Mucosa of descending colon (tissue), 3 donors: ENCODE measurements around the gene PTPRT. TPM values are rescaled to one million over a fixed set of nuclear protein-coding genes. Genes with fewer than 3 reads are reported as not detected.

Experiments used
- ATAC-seq: fragments of 200-7000 bp; cut with Tn5 transposase; one replicate; pipeline ENCODE4 v1.9.1; 2020; ENCODE audit warnings: mild to moderate bottlenecking, moderate library complexity
- DNase-seq, 3 donors: peaks; one replicate each; pipeline ENCODE4 v3.0.0-alpha.2; 2020
- H3K36me3 ChIP-seq: fragments of 200-600 bp; one replicate; pipeline ENCODE4 v1.8.0; 2021; ENCODE audit warnings: low read depth, mild to moderate bottlenecking
- H3K4me1 ChIP-seq: fragments of 200-600 bp; one replicate; pipeline ENCODE4 v1.8.0; 2021; ENCODE audit warnings: low read depth, mild to moderate bottlenecking
- H3K4me3 ChIP-seq: fragments of 200-600 bp; one replicate; pipeline ENCODE4 v1.8.0; 2021; ENCODE audit warnings: mild to moderate bottlenecking
- H3K9me3 ChIP-seq: fragments of 200-600 bp; one replicate; pipeline ENCODE4 v1.8.0; 2021; ENCODE audit warnings: mild to moderate bottlenecking
- intact Hi-C, 2 donors: fragments of 100-400 bp; cut with DNase I in 1 of 2; cut with micrococcal nuclease in 1 of 2; formaldehyde crosslinking; loops; one replicate each; pipeline versions ENCODE4 v1.11.0 to v1.11.1; 2022; cut with DNase I, micrococcal nuclease
- total RNA-seq, 3 donors: library from RNA; stranded (reverse); fragmentation: NEBNext Ultra II Directional in 2 of 3; extraction: Animal tissue kit (Norgen Biotek cat#: 25700) in 2 of 3; gene quantifications; one replicate each; pipeline versions ENCODE4 v1.2.1 to v1.2.4, GENCODE V29; 2021 to 2023
- TF ChIP-seq, protein P1 (sequence below): fragments of 200-600 bp; IDR thresholded peaks from one replicate; pipeline ENCODE4 v1.8.0; 2022; ENCODE audit warnings: antibody characterized with exemption, mild to moderate bottlenecking
- donor health status: DM: no; HTN: no; CAD: no; lungs with moderate emphysema.
- donor health status: DM: no; HTN: no; CAD: no.
- donor health status: DM: no; HTN: yes; CAD: no.

The PTPRT gene
- total RNA-seq, 3 donors from 2014 or later: 0.19 to 0.43 (median 0.38) TPM

DNA sequence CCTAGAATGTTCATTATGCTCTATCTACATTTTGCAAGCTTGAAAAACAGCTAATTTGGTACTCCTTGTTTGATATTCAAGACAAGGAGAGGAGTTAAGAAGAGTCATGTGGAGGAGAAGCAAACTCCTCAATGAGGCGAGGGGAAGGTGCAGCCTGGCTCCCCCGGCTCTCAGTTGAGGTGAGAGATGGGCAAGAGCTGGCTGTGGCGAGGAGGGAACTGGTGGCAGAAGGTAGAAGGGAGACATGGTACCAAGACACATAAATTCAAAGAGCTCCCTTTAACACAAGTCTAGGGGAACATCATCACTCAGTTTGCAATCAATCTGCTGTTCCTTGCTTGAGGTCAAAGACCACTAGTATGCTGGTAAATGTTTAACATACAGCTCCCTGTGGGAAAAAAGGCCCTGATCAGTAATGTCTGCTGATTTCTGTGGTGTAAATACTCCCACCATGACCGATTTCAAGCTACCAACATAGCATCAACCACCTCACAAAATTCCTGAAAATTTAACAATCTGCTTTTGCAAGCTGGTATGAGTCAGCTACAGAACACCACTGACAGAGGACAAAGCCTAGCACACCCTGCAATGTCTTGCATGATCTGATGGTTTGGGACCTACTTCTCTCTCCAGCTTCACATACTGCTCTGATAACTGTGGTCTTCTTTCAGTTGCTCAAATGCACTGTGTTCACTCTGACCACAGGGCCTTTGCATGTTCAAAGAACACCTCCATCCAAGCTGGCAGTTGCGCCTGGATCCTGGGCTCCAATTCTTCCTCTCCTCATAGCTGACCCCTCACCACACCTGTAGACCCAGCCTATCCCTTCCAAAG lies 1055.2 kb downstream of the PTPRT start:
- Histone ChIP-seq H3K9me3 (no peaks in the 10 kb centered on the region), H3K4me1 (no peaks in the 10 kb centered on the region), H3K36me3 (no peaks in the 10 kb centered on the region), H3K4me3 (no peak overlapping the region)
- no peak for ATAC-seq
- intact Hi-C loops: no loop called here
- no peak for DNase-seq
- TF ChIP-seq, protein P1, sequence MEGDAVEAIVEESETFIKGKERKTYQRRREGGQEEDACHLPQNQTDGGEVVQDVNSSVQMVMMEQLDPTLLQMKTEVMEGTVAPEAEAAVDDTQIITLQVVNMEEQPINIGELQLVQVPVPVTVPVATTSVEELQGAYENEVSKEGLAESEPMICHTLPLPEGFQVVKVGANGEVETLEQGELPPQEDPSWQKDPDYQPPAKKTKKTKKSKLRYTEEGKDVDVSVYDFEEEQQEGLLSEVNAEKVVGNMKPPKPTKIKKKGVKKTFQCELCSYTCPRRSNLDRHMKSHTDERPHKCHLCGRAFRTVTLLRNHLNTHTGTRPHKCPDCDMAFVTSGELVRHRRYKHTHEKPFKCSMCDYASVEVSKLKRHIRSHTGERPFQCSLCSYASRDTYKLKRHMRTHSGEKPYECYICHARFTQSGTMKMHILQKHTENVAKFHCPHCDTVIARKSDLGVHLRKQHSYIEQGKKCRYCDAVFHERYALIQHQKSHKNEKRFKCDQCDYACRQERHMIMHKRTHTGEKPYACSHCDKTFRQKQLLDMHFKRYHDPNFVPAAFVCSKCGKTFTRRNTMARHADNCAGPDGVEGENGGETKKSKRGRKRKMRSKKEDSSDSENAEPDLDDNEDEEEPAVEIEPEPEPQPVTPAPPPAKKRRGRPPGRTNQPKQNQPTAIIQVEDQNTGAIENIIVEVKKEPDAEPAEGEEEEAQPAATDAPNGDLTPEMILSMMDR: no peak

DNA sequence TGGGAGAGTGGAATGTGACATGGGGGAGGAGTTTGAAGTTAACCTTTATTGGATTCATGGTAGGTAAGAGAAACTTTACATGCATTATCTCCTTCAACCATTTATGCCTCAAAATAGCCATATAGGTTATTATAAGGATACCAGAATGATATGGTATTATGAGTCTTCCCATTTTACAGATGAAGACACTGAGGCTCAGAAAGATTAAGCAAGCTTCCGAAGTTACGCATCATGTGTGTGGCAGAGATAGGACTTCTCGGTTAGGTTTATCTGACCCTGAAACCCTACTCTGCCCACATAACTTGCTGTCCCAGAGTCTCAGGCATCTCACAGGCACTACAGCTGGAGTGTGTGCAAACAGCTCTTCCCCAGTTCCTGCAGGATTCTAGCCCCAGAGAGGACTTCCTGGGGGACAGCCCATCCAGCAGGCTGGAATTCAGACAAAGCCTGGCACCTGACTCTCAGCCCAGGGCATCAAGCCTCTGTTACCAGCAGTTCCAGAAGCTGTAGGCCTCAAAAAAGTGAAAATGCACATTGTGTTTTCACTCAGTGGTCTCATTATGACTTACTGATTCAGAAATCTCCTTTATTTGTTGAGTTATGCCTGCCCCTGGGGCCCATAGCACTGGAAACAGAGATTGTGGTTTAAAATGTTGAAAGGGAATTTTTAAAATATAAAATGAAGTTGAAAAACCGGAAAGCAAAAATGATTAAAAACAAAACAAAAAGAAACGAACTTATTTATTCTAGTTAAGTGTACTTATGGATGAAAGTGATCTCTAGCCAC lies 1058.7 kb downstream of the PTPRT start:
- Histone ChIP-seq H3K4me1 (no peaks in the 10 kb centered on the region), H3K36me3 (no peaks in the 10 kb centered on the region), H3K4me3 (no peak overlapping the region), H3K9me3 (no peaks in the 10 kb centered on the region)
- TF ChIP-seq, protein P1: no peak
- DNase-seq (no peak), ATAC-seq (no peak)
- intact Hi-C loops: no loop called here

DNA sequence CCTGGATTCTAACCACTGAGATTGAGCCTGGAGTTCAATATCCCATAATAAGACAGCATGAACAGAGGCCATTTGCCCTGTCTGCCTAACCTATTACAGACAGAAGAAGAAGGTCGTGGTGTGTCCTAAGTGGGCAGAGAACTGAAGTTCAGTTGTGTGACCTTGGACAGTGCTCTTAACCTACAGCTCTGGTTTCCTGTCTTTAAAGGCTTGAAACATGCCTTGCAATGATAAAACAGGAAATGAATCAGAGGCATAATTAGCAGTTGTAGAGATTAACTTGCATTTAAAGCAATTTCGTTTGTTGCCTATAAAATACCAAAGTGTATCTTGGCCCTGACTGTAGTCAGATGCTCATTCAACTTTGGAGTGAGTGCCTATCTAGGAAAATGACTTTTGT lies 1064.3 kb downstream of the PTPRT start:
- Histone ChIP-seq H3K36me3 (no peaks in the 10 kb centered on the region), H3K4me3 (no peak overlapping the region), H3K4me1 (no peaks in the 10 kb centered on the region), H3K9me3 (no peaks in the 10 kb centered on the region)
- ATAC-seq (no peak), DNase-seq (no peak)
- TF ChIP-seq, protein P1: no peak
- intact Hi-C loops: no loop called here

DNA sequence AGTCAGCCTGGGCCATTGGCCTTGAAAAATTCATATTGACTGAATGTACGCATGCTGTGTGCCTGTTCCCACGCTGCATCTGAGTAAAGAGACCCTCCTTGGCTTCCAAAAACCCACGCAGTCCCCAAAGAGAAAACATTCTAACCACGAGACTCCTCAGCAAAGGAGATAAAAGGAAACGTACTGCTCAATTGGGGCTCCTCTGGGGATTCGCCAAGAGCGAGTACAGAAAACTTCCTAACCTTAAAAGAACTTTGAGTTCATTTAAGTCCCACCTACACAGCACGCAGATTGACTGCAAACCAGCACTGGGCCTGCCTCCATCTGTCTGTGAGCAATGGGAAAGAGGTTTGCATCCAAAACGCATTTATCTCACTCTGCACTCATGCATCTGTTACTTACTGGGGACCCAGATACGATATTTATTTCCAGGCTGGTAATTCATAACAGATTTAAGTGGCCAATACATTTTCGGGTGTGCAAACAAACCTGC lies 1065.7 kb downstream of the PTPRT start:
- H3K4me3 ChIP-seq: no peak overlapping the region
- intact Hi-C loops: no loop called here
- TF ChIP-seq, protein P1: no peak
- ATAC-seq (no peak), DNase-seq (no peak)
- H3K4me1 ChIP-seq: no peaks in the 10 kb centered on the region
- no peaks in the 10 kb centered on the region for H3K9me3 ChIP-seq
- H3K36me3 ChIP-seq: no peaks in the 10 kb centered on the region

DNA sequence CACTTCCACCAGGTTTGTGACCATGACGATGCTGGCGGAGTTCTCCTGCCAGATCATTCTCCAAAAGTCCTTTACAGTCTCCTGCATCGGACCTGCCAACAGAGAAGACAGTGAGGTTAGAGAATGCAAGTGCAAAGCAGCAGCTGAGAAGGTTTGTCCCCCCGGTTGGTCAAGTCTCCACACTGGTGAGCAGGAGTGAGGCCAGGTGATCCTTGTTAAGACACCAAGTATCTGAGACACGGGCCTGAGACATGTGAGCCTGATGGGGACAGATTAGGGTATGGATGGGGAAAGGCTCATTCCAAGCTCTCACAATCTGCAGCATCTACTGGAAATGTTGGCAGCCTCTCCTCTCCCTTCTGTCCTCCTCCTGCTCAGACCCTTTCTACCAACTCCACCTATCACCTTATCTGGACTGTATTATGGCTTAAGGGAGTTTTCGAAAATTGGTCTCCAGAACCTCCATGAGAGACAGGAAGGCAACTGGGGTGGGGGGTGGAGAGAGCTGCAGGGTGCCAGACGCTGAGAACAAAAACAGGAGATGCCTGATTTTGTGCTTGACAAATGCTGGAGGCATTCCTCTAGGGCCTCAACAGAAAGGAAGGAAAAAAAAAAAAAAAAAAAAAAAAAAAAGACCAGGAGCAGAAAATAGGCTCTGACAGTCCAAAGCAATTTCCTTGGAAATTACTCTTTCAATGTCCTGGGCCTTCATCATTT lies 1071.1 kb downstream of the PTPRT start:
- ATAC-seq: no peak
- TF ChIP-seq, protein P1: no peak
- H3K4me1 ChIP-seq: no peaks in the 10 kb centered on the region
- intact Hi-C loops: no loop called here
- no peak for DNase-seq
- H3K36me3 ChIP-seq: no peaks in the 10 kb centered on the region
- no peak overlapping the region for H3K4me3 ChIP-seq
- no peaks in the 10 kb centered on the region for H3K9me3 ChIP-seq
